ENCODE results near the gene SCD. TPM values are rescaled to one million over a fixed set of nuclear protein-coding genes. Genes with fewer than 3 reads are reported as not detected.
A peak's percentile ranks its signal among the peaks of the same experiment; 100 is the strongest.
"Not testable (repeated sequence)": the region's sequence is repeated elsewhere in the genome, so short reads cannot be mapped to it uniquely, and the experiment has no call there.

The SCD gene
- total RNA-seq, 5 donors from 2014 or later (not counting 1 experiment from before 2014, with no cell fraction given), result 2.1 to 5.7 (median 4.7) TPM

GRCh38 chr10:100376656-100377055, 29.6 kb downstream of the SCD start:
- H3K9me3 ChIP-seq; H3K36me3 Mint-ChIP-seq; H3K36me3 ChIP-seq (ENCODE audit: control insufficient read depth in 2 of 2, extremely low read depth in 1 of 2, insufficient read depth in 1 of 2, low read length in 1 of 2); H3K27ac ChIP-seq (ENCODE audit: low read length); H3K4me3 Mint-ChIP-seq; H3K27me3 Mint-ChIP-seq; H3K27me3 ChIP-seq (replicated peaks in 1 of 2; ENCODE audit: control insufficient read depth in 2 of 2, extremely low read depth in 1 of 2, insufficient read depth in 2 of 2, low read length in 1 of 2); H3K9me3 Mint-ChIP-seq; H3K4me3 ChIP-seq (ENCODE audit: control insufficient read depth in 1 of 2, extremely low read depth in 1 of 2, low read length in 1 of 2); DNase-seq; H3K4me1 Mint-ChIP-seq; POLR2A ChIA-PET; CTCF ChIA-PET; H3K27ac Mint-ChIP-seq; ATAC-seq (replicated peaks in 1 of 4): not testable (repeated sequence)
- H3K4me1 ChIP-seq (ENCODE audit: control insufficient read depth in 1 of 2, extremely low read depth in 1 of 2, insufficient read depth in 2 of 2, low read length in 2 of 2), result peaks cover 14 to 33% of the 10 kb centered on the region in 2 experiments
- 100% methylated on average over 4 of the region's 6 CpGs for WGBS (ENCODE audit: insufficient coverage)

- H3K9me3 Mint-ChIP-seq, result no peaks in the 10 kb centered on the region
- DNase-seq (peak in 4 of 35 experiments; percentile 6 to 35 (median 18)), ATAC-seq (replicated peaks in 1 of 4) (no peak)
- no peaks in the 10 kb centered on the region for H3K36me3 ChIP-seq (ENCODE audit: control insufficient read depth in 2 of 2, extremely low read depth in 1 of 2, insufficient read depth in 1 of 2, low read length in 1 of 2)
- peaks cover 7 to 21% of the 10 kb centered on the region in 2 experiments for H3K4me1 ChIP-seq (ENCODE audit: control insufficient read depth in 1 of 2, extremely low read depth in 1 of 2, insufficient read depth in 2 of 2, low read length in 2 of 2)
- H3K9me3 ChIP-seq, result no peaks in the 10 kb centered on the region
- CTCF ChIA-PET, result interaction anchor here (0.7 to 1.4 kb wide), 5 partner anchors 31 to 141 kb away, joined by 3 to 5 read pairs (median 3); partner anchors contain the start of gene SCD (in 1 of the 2)
- H3K27ac Mint-ChIP-seq, result no peak overlapping the region
- H3K27ac ChIP-seq (ENCODE audit: low read length), result no peak overlapping the region
- no CpG with 5 or more reads among the region's 5 CpGs for WGBS (ENCODE audit: insufficient coverage)
- no peak overlapping the region for H3K4me3 Mint-ChIP-seq
- H3K4me3 ChIP-seq (ENCODE audit: control insufficient read depth in 1 of 2, extremely low read depth in 1 of 2, low read length in 1 of 2), result no peak overlapping the region
- POLR2A ChIA-PET, result interaction anchor here in 1 of 2 donors (0.5 to 0.7 kb wide), 2 partner anchors 30 to 112 kb away, joined by 3 to 5 read pairs; no protein-coding TSS in a partner anchor
- H3K27me3 ChIP-seq (replicated peaks in 1 of 2; ENCODE audit: control insufficient read depth in 2 of 2, extremely low read depth in 1 of 2, insufficient read depth in 2 of 2, low read length in 1 of 2), result no peaks in the 10 kb centered on the region
- no peaks in the 10 kb centered on the region for H3K4me1 Mint-ChIP-seq
- H3K36me3 Mint-ChIP-seq, result peaks cover 13% of the 10 kb centered on the region
- no peaks in the 10 kb centered on the region for H3K27me3 Mint-ChIP-seq
Measured at GRCh38 chr10:100377830-100378229, 30.8 kb downstream of the SCD start.

GRCh38 chr10:100380400-100380799, 33.4 kb downstream of the SCD start:
- ChIA-PET POLR2A (no interaction called here), CTCF (interaction anchor here in 1 of 2 donors (0.6 kb wide), 1 partner anchor 54 kb away, joined by 3 read pairs; no protein-coding TSS in a partner anchor)
- ATAC-seq (replicated peaks in 1 of 4) (no peak), DNase-seq (no peak)
- no peaks in the 10 kb centered on the region for H3K4me1 Mint-ChIP-seq
- no peaks in the 10 kb centered on the region for H3K9me3 Mint-ChIP-seq
- H3K4me1 ChIP-seq (ENCODE audit: control insufficient read depth in 1 of 2, extremely low read depth in 1 of 2, insufficient read depth in 2 of 2, low read length in 2 of 2), result no peaks in the 10 kb centered on the region
- WGBS (ENCODE audit: insufficient coverage), result no CpG with 5 or more reads among the region's 3 CpGs
- H3K9me3 ChIP-seq, result no peaks in the 10 kb centered on the region
- H3K36me3 Mint-ChIP-seq, result peaks cover 13% of the 10 kb centered on the region
- no peak overlapping the region for H3K27ac ChIP-seq (ENCODE audit: low read length)
- no peak overlapping the region for H3K4me3 ChIP-seq (ENCODE audit: control insufficient read depth in 1 of 2, extremely low read depth in 1 of 2, low read length in 1 of 2)
- H3K36me3 ChIP-seq (ENCODE audit: control insufficient read depth in 2 of 2, extremely low read depth in 1 of 2, insufficient read depth in 1 of 2, low read length in 1 of 2), result no peaks in the 10 kb centered on the region
- H3K4me3 Mint-ChIP-seq, result no peak overlapping the region
- no peaks in the 10 kb centered on the region for H3K27me3 Mint-ChIP-seq
- H3K27me3 ChIP-seq (replicated peaks in 1 of 2; ENCODE audit: control insufficient read depth in 2 of 2, extremely low read depth in 1 of 2, insufficient read depth in 2 of 2, low read length in 1 of 2), result no peaks in the 10 kb centered on the region
- H3K27ac Mint-ChIP-seq, result no peak overlapping the region

- ChIA-PET POLR2A (no interaction called here), CTCF (no interaction called here)
- Mint-ChIP-seq H3K27me3 (no peaks in the 10 kb centered on the region), H3K27ac (no peak overlapping the region), H3K9me3 (no peaks in the 10 kb centered on the region), H3K4me3 (no peak overlapping the region), H3K4me1 (no peaks in the 10 kb centered on the region), H3K36me3 (peaks cover 16% of the 10 kb centered on the region)
- Histone ChIP-seq H3K27me3 (replicated peaks in 1 of 2; ENCODE audit: control insufficient read depth in 2 of 2, extremely low read depth in 1 of 2, insufficient read depth in 2 of 2, low read length in 1 of 2) (no peaks in the 10 kb centered on the region), H3K36me3 (ENCODE audit: control insufficient read depth in 2 of 2, extremely low read depth in 1 of 2, insufficient read depth in 1 of 2, low read length in 1 of 2) (no peaks in the 10 kb centered on the region), H3K4me3 (ENCODE audit: control insufficient read depth in 1 of 2, extremely low read depth in 1 of 2, low read length in 1 of 2) (no peak overlapping the region), H3K9me3 (no peaks in the 10 kb centered on the region), H3K4me1 (ENCODE audit: control insufficient read depth in 1 of 2, extremely low read depth in 1 of 2, insufficient read depth in 2 of 2, low read length in 2 of 2) (no peaks in the 10 kb centered on the region), H3K27ac (ENCODE audit: low read length) (no peak overlapping the region)
- DNase-seq, result no peak
- no peak for ATAC-seq (replicated peaks in 1 of 4)
- WGBS (ENCODE audit: insufficient coverage), result 95% methylated on average over 11 of the region's 13 CpGs
Measured at GRCh38 chr10:100382553-100382952, 35.5 kb downstream of the SCD start.

- no peak overlapping the region for H3K4me3 ChIP-seq (ENCODE audit: control insufficient read depth in 1 of 2, extremely low read depth in 1 of 2, low read length in 1 of 2)
- no peak overlapping the region for H3K27ac ChIP-seq (ENCODE audit: low read length)
- DNase-seq, result no peak
- CTCF ChIA-PET, result interaction anchor here in 1 of 2 donors (0.8 kb wide), 1 partner anchor 25 kb away, joined by 3 read pairs; no protein-coding TSS in a partner anchor
- H3K27me3 ChIP-seq (replicated peaks in 1 of 2; ENCODE audit: control insufficient read depth in 2 of 2, extremely low read depth in 1 of 2, insufficient read depth in 2 of 2, low read length in 1 of 2), result no peaks in the 10 kb centered on the region
- ATAC-seq (replicated peaks in 1 of 4), result no peak
- no peaks in the 10 kb centered on the region for H3K9me3 Mint-ChIP-seq
- peaks cover 22% of the 10 kb centered on the region for H3K36me3 Mint-ChIP-seq
- no peaks in the 10 kb centered on the region for H3K4me1 Mint-ChIP-seq
- no peaks in the 10 kb centered on the region for H3K4me1 ChIP-seq (ENCODE audit: control insufficient read depth in 1 of 2, extremely low read depth in 1 of 2, insufficient read depth in 2 of 2, low read length in 2 of 2)
- WGBS (ENCODE audit: insufficient coverage), result 100% methylated on average over 1 of the region's 2 CpGs
- H3K27ac Mint-ChIP-seq, result no peak overlapping the region
- POLR2A ChIA-PET, result no interaction called here
- no peaks in the 10 kb centered on the region for H3K9me3 ChIP-seq
- no peaks in the 10 kb centered on the region for H3K36me3 ChIP-seq (ENCODE audit: control insufficient read depth in 2 of 2, extremely low read depth in 1 of 2, insufficient read depth in 1 of 2, low read length in 1 of 2)
- no peaks in the 10 kb centered on the region for H3K27me3 Mint-ChIP-seq
- H3K4me3 Mint-ChIP-seq, result no peak overlapping the region
Measured at GRCh38 chr10:100383251-100383650, 36.2 kb downstream of the SCD start.

GRCh38 chr10:100391163-100392002, 44.4 kb downstream of the SCD start:
- H3K9me3 ChIP-seq, result no peaks in the 10 kb centered on the region
- no peaks in the 10 kb centered on the region for H3K27me3 ChIP-seq (replicated peaks in 1 of 2; ENCODE audit: control insufficient read depth in 2 of 2, extremely low read depth in 1 of 2, insufficient read depth in 2 of 2, low read length in 1 of 2)
- H3K4me3 ChIP-seq (ENCODE audit: control insufficient read depth in 1 of 2, extremely low read depth in 1 of 2, low read length in 1 of 2), result no peak overlapping the region
- Mint-ChIP-seq H3K9me3 (no peaks in the 10 kb centered on the region), H3K27me3 (no peaks in the 10 kb centered on the region), H3K27ac (no peak overlapping the region), H3K4me3 (no peak overlapping the region), H3K36me3 (peaks cover 7% of the 10 kb centered on the region), H3K4me1 (peaks cover 0 to 4% (median 0%) of the 10 kb centered on the region in 3 donors)
- 69% methylated on average over 2 of the region's 4 CpGs for WGBS (ENCODE audit: insufficient coverage)
- no peak for DNase-seq
- H3K27ac ChIP-seq (ENCODE audit: low read length), result no peak overlapping the region
- ChIA-PET CTCF (interaction anchor here in 1 of 2 donors (1.0 kb wide), 1 partner anchor 38 kb away, joined by 4 read pairs; no protein-coding TSS in a partner anchor), POLR2A (no interaction called here)
- no peaks in the 10 kb centered on the region for H3K36me3 ChIP-seq (ENCODE audit: control insufficient read depth in 2 of 2, extremely low read depth in 1 of 2, insufficient read depth in 1 of 2, low read length in 1 of 2)
- H3K4me1 ChIP-seq (ENCODE audit: control insufficient read depth in 1 of 2, extremely low read depth in 1 of 2, insufficient read depth in 2 of 2, low read length in 2 of 2), result no peaks in the 10 kb centered on the region
- ATAC-seq (replicated peaks in 1 of 4), result no peak

Measured in T-cell (primary cell).